Measurements from ENCODE around the gene QSER1. TPM values are rescaled to one million over a fixed set of nuclear protein-coding genes. Genes with fewer than 3 reads are reported as not detected.
A peak's percentile ranks its signal among the peaks of the same experiment; 100 is the strongest.

The QSER1 gene
- total RNA-seq, 4 donors from 2014 or later = 17.2 to 79.4 (median 43.8) TPM

DNA sequence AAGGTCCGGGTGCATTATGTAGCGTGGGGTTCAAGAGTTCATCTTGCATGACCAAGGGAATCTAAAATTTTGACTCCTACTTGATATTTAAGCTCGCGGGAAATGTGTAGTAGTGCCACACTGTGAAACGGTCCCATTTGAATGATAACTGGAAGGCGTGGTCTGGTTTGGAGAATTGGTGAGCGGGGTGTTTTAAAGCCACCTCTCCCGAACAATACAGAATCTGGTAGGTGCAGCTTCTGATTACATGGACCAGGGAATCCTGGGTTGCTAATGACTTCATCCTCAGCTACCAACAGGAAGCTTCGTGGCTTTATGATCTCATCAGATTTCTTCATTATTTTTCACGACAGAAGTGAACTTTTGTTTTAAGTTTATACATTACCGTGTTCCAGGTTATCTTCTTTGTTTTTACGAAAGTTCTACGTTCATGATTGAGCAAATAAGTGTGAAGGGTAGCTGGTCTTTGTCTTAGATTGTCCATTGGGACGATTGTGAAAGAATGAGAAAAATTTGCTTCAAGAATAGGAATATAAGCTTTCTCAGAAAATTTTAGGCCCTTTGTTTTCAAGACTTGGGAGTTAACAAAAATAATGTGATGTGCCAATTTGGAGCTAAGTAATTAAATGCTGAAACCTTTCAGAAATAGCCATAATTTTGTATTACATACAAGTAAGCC lies 1.7 kb downstream of the QSER1 start:
- Histone ChIP-seq H3K4me3 (peak overlapping the region; percentile 85 to 88), H3K27me3 (no peaks in the 10 kb centered on the region), H3K9me3 (no peaks in the 10 kb centered on the region), H3K36me3 (no peaks in the 10 kb centered on the region), H3K27ac (peak overlapping the region; percentile 91 to 95), H3K4me1 (peaks cover 0 to 6% of the 10 kb centered on the region in 2 donors)
- TF ChIP-seq POLR2A (IDR thresholded peaks at IDR 0.05) = peak in 1 of 2 donors; percentile 32
- TF ChIP-seq, protein P1, sequence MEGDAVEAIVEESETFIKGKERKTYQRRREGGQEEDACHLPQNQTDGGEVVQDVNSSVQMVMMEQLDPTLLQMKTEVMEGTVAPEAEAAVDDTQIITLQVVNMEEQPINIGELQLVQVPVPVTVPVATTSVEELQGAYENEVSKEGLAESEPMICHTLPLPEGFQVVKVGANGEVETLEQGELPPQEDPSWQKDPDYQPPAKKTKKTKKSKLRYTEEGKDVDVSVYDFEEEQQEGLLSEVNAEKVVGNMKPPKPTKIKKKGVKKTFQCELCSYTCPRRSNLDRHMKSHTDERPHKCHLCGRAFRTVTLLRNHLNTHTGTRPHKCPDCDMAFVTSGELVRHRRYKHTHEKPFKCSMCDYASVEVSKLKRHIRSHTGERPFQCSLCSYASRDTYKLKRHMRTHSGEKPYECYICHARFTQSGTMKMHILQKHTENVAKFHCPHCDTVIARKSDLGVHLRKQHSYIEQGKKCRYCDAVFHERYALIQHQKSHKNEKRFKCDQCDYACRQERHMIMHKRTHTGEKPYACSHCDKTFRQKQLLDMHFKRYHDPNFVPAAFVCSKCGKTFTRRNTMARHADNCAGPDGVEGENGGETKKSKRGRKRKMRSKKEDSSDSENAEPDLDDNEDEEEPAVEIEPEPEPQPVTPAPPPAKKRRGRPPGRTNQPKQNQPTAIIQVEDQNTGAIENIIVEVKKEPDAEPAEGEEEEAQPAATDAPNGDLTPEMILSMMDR (IDR thresholded peaks at IDR 0.05) = no peak
- DNase-seq = peak in 1 of 2 donors; percentile 26
- intact Hi-C loops (cut with DNase I; ENCODE audit: low total_unique reads) = no loop called here

DNA sequence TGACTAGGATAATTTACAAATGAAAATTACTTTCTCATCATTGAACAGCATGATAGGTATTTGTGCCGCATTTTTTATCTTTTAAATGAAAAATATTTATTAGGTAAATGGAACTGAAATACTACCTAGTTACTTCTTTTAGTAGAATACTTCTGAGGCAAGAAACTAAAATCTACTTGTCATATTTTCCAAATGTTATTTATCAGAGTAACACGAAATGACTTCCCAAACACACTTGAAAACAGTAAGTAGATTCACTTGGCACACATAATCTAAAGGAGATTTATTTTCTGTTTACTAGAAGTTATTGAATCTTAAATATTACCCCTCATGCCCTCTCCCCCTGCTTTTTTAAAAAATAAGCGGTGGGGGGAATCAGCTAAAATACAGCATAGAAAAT lies 2.3 kb downstream of the QSER1 start:
- no peaks in the 10 kb centered on the region for H3K36me3 ChIP-seq
- H3K27me3 ChIP-seq = no peaks in the 10 kb centered on the region
- H3K4me3 ChIP-seq = no peak overlapping the region
- H3K9me3 ChIP-seq = no peaks in the 10 kb centered on the region
- intact Hi-C loops (cut with DNase I; ENCODE audit: low total_unique reads) = no loop called here
- no peak for DNase-seq
- H3K27ac ChIP-seq = peak overlapping the region; percentile 91 to 95
- H3K4me1 ChIP-seq = peaks cover 0 to 6% of the 10 kb centered on the region in 2 donors
- TF ChIP-seq, protein P1 (IDR thresholded peaks at IDR 0.05) = no peak
- TF ChIP-seq POLR2A (IDR thresholded peaks at IDR 0.05) = no peak

DNA sequence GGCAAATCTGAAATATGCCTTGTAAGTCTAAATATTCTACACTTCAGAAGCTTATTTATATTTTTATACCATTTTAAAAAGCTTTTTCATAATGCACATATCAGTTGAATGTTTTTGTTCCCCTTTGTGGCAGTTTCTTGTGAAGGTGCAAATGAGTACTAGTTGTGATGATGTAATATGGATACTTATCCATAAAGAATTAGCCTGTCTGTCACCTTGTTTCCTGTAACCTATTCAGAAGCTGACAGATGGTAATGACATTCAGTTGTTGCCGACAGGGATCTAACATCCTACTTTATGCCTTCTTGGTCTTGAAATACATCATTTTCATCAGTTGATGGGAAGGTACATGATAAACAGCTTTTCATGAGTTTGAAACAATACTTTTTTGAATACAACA lies 2.9 kb downstream of the QSER1 start:
- Histone ChIP-seq H3K36me3 (no peaks in the 10 kb centered on the region), H3K4me3 (no peak overlapping the region), H3K4me1 (peaks cover 0 to 6% of the 10 kb centered on the region in 2 donors), H3K27ac (peak overlapping the region in 1 of 2 donors; percentile 95), H3K27me3 (no peaks in the 10 kb centered on the region), H3K9me3 (no peaks in the 10 kb centered on the region)
- TF ChIP-seq, protein P1 (IDR thresholded peaks at IDR 0.05) = no peak
- no peak for TF ChIP-seq POLR2A (IDR thresholded peaks at IDR 0.05)
- no peak for DNase-seq
- intact Hi-C loops (cut with DNase I; ENCODE audit: low total_unique reads) = no loop called here

DNA sequence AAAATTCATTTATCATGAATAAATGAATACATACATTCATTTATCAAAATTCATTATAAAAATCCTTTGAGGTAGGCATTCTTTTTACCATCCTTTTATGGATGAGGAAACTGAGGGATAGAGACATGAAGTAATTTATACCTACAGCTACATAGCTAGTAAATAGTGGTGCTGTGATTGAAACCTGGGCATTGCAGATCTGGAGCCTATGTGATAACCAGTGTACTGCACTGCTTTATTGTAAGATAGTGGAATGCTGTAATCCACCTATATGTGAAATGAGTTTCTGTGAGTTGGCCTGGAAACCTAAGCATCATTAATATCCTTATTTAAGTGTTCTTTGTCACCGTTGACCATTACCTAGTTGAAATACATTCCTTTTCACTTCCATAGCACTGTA lies 4.5 kb downstream of the QSER1 start:
- H3K4me3 ChIP-seq = no peak overlapping the region
- no peak for TF ChIP-seq POLR2A (IDR thresholded peaks at IDR 0.05)
- TF ChIP-seq, protein P1 (IDR thresholded peaks at IDR 0.05) = no peak
- no peaks in the 10 kb centered on the region for H3K36me3 ChIP-seq
- peaks cover 0 to 6% of the 10 kb centered on the region in 2 donors for H3K4me1 ChIP-seq
- no peak overlapping the region for H3K27ac ChIP-seq
- H3K27me3 ChIP-seq = no peaks in the 10 kb centered on the region
- no peaks in the 10 kb centered on the region for H3K9me3 ChIP-seq
- intact Hi-C loops (cut with DNase I; ENCODE audit: low total_unique reads) = no loop called here
- no peak for DNase-seq

DNA sequence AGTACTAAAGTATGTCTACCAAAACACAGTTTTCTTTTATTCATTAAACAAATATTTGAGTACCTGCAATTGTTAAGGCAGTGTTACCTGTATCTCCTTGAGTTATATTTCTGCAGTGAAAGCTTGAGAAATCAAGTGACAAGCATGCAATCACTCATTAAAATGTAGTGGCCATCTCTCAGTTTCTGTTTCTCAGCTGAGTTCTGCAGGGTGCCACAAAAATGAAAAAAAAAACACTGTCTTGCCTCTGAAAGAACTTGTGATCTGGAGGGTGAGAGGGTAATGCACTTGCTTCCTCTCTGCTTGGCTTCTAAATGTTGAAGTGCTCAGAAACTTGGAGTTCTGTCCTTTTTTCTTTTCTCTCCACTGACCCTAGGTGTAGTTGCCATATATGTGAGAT lies 6.8 kb downstream of the QSER1 start:
- no peak for DNase-seq
- H3K27me3 ChIP-seq = no peaks in the 10 kb centered on the region
- intact Hi-C loops (cut with DNase I; ENCODE audit: low total_unique reads) = no loop called here
- H3K4me3 ChIP-seq = no peak overlapping the region
- H3K9me3 ChIP-seq = no peaks in the 10 kb centered on the region
- no peaks in the 10 kb centered on the region for H3K36me3 ChIP-seq
- no peak overlapping the region for H3K27ac ChIP-seq
- no peak for TF ChIP-seq POLR2A (IDR thresholded peaks at IDR 0.05)
- TF ChIP-seq, protein P1 (IDR thresholded peaks at IDR 0.05) = no peak
- peaks cover 0 to 6% of the 10 kb centered on the region in 2 donors for H3K4me1 ChIP-seq

All from uterus (tissue), 4 donors.